OCI-M2 (cell line): ENCODE data around the gene IRF1.
A peak's percentile ranks its signal among the peaks of the same experiment; 100 is the strongest.
"Not testable (repeated sequence)": the region's sequence is repeated elsewhere in the genome, so short reads cannot be mapped to it uniquely, and the experiment has no call there.

Experiments used
- DNase-seq: peaks from one replicate; lab custom pipeline; 2025; ENCODE audit not compliant: unreplicated experiment; lab: John Stamatoyannopoulos, UW

IRF1 gene

GRCh38 chr5:132490484-132491367, at the start of gene IRF1:
Gene IRF1, minus strand, starts transcription at chr5:132490773. Its CDS starts 1,295 bp downstream, at chr5:132489478.
- peak; percentile 54 for DNase-seq

GRCh38 chr5:132540149-132540548, 49.6 kb upstream of the IRF1 start:
- DNase-seq: no peak

- DNase-seq: no peak
Measured at GRCh38 chr5:132539716-132540115, 49.1 kb upstream of the IRF1 start.

- no peak for DNase-seq
Measured at GRCh38 chr5:132530946-132531345, 40.4 kb upstream of the IRF1 start.

GRCh38 chr5:132528866-132529634, 38.5 kb upstream of the IRF1 start:
- DNase-seq: no peak

GRCh38 chr5:132528021-132528420, 37.4 kb upstream of the IRF1 start:
- no peak for DNase-seq

- DNase-seq: no peak
Measured at GRCh38 chr5:132526974-132527564, 36.5 kb upstream of the IRF1 start.

- DNase-seq: peak; percentile 43
Measured at GRCh38 chr5:132526290-132526973, 35.9 kb upstream of the IRF1 start.

- DNase-seq: no peak
Measured at GRCh38 chr5:132525299-132525724, 34.7 kb upstream of the IRF1 start.

- DNase-seq: not testable (repeated sequence)
Measured at GRCh38 chr5:132524877-132525276, 34.3 kb upstream of the IRF1 start.

GRCh38 chr5:132522067-132522466, 31.5 kb upstream of the IRF1 start:
- not testable (repeated sequence) for DNase-seq

- not testable (repeated sequence) for DNase-seq
Measured at GRCh38 chr5:132513618-132514336, 23.2 kb upstream of the IRF1 start.

GRCh38 chr5:132510076-132510475, 19.5 kb upstream of the IRF1 start:
- DNase-seq: no peak

GRCh38 chr5:132506094-132506692, 15.6 kb upstream of the IRF1 start:
- no peak for DNase-seq

GRCh38 chr5:132505641-132506040, 15.1 kb upstream of the IRF1 start:
- DNase-seq: no peak

GRCh38 chr5:132504746-132505145, 14.2 kb upstream of the IRF1 start:
- DNase-seq: no peak

GRCh38 chr5:132503244-132503643, 12.7 kb upstream of the IRF1 start:
- DNase-seq: no peak

GRCh38 chr5:132501961-132502931, 11.7 kb upstream of the IRF1 start:
- DNase-seq: no peak

GRCh38 chr5:132501629-132501956, 11.0 kb upstream of the IRF1 start:
- no peak for DNase-seq
